Esophagus muscularis mucosa (tissue), 4 donors: ENCODE results near the gene TOM1L2.

Experiments
- EP300 ChIP-seq: sonication (generic); formaldehyde crosslinking; IDR thresholded peaks from one replicate; pipeline ENCODE4 v1.6.1; 2017; ENCODE audit warnings: antibody characterized with exemption
- POLR2A ChIP-seq: fragments of 450-650 bp; IDR thresholded peaks from one replicate; pipeline ENCODE4 v1.6.1; 2017; ENCODE audit warnings: antibody characterized with exemption, moderate library complexity, mild to moderate bottlenecking, low read depth
- POLR2AphosphoS5 ChIP-seq, 2 donors: sonication (generic); formaldehyde crosslinking; IDR thresholded peaks; one replicate each; pipeline ENCODE4 v1.6.1; 2017; ENCODE audit warnings: antibody characterized with exemption in 2 of 2
- TF ChIP-seq, protein P1 (sequence below), 3 experiments: fragments of 200-600 bp in 2 of 3; fragments of 450-650 bp in 1 of 3; sonication (generic) in 2 of 3; IDR thresholded peaks; one replicate each; pipeline ENCODE4 v1.5.1; 2017 to 2019; ENCODE audit warnings: antibody characterized with exemption in 3 of 3, mild to moderate bottlenecking in 2 of 3, moderate library complexity in 1 of 3

DNA sequence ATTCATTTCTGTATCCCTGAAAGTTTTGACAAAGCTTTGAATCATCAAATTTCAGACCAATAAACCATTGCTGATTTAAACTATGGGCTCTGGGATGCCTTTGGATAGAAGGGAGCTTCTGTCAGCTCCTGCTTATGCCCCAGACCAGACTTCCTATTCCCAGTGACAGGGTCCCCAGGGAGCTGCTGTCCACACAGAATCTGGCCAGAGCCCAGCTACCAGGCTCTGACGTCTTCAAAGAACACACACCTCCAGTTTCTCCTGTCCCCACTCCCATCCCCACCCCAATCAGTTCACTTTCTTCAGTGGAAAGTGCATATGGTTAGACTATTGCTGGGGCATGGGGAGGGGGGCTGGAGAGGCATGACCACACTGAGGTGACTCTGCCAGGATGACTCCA, 83.8 kb downstream of the TOM1L2 start:
- TF ChIP-seq, protein P1, sequence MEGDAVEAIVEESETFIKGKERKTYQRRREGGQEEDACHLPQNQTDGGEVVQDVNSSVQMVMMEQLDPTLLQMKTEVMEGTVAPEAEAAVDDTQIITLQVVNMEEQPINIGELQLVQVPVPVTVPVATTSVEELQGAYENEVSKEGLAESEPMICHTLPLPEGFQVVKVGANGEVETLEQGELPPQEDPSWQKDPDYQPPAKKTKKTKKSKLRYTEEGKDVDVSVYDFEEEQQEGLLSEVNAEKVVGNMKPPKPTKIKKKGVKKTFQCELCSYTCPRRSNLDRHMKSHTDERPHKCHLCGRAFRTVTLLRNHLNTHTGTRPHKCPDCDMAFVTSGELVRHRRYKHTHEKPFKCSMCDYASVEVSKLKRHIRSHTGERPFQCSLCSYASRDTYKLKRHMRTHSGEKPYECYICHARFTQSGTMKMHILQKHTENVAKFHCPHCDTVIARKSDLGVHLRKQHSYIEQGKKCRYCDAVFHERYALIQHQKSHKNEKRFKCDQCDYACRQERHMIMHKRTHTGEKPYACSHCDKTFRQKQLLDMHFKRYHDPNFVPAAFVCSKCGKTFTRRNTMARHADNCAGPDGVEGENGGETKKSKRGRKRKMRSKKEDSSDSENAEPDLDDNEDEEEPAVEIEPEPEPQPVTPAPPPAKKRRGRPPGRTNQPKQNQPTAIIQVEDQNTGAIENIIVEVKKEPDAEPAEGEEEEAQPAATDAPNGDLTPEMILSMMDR (IDR thresholded peaks at IDR 0.05), result no peak
- TF ChIP-seq POLR2AphosphoS5 (IDR thresholded peaks at IDR 0.05), result no peak
- TF ChIP-seq POLR2A, result no peak
- TF ChIP-seq EP300, result no peak
